Stomach (tissue), 9 donors: ENCODE data around the gene RAB6B. TPM values are rescaled to one million over a fixed set of nuclear protein-coding genes. Genes with fewer than 3 reads are reported as not detected.
A peak's percentile ranks its signal among the peaks of the same experiment; 100 is the strongest.

ENCODE experiments used
- DNase-seq, 2 donors: peaks; one replicate each; pipeline versions ENCODE4 v3.0.0 to v3.0.0-alpha.2; 2013 to 2019
- H3K27ac ChIP-seq, 5 donors: fragments of 200-600 bp in 4 of 5; sonication (generic) in 4 of 5; one replicate each; pipeline ENCODE4 v1.5.1; 2013 to 2019; ENCODE audit warnings: mild to moderate bottlenecking in 1 of 5, moderate library complexity in 1 of 5
- H3K27me3 ChIP-seq, 3 donors: fragments of 200-600 bp; sonication (generic); one replicate each; pipeline ENCODE4 v1.5.1; 2017 to 2019; ENCODE audit warnings: mixed run types in 1 of 3
- H3K36me3 ChIP-seq, 4 donors: fragments of 200-600 bp; sonication (generic); 1 replicate in 3 of 4; 2 replicates in 1 of 4; pipeline ENCODE4 v1.5.1; 2016 to 2019
- H3K4me1 ChIP-seq, 4 donors: fragments of 200-600 bp; sonication (generic); one replicate each; pipeline ENCODE4 v1.5.1; 2016 to 2019
- H3K4me3 ChIP-seq, 4 donors: fragments of 200-600 bp; sonication (generic) in 3 of 4; one replicate each; pipeline ENCODE4 v1.5.1; 2016 to 2019; ENCODE audit warnings: mild to moderate bottlenecking in 1 of 4
- H3K9me3 ChIP-seq, 4 donors: fragments of 200-600 bp; sonication (generic); one replicate each; pipeline ENCODE4 v1.5.1; 2016 to 2019
- CTCF ChIP-seq, 7 experiments: fragments of 450-650 bp in 4 of 7; fragments of 200-600 bp in 3 of 7; sonication (generic) in 3 of 7; IDR thresholded peaks; one replicate each; pipeline ENCODE4 v1.5.1; 2016 to 2019; ENCODE audit warnings: antibody characterized with exemption in 7 of 7, control low read depth in 2 of 7, mild to moderate bottlenecking in 1 of 7
- EP300 ChIP-seq: sonication (generic); formaldehyde crosslinking; IDR thresholded peaks from one replicate; pipeline ENCODE4 v1.6.1; 2017; ENCODE audit warnings: antibody characterized with exemption
- POLR2A ChIP-seq, 4 donors: fragments of 450-650 bp; IDR thresholded peaks; one replicate each; pipeline ENCODE4 v1.6.1; 2016; ENCODE audit warnings: antibody characterized with exemption in 4 of 4, control low read depth in 2 of 4, mild to moderate bottlenecking in 1 of 4, moderate library complexity in 1 of 4
- POLR2AphosphoS5 ChIP-seq, 3 donors: sonication (generic); formaldehyde crosslinking; IDR thresholded peaks; one replicate each; pipeline ENCODE4 v1.6.1; 2016; ENCODE audit warnings: antibody characterized with exemption in 3 of 3
- WGBS, 5 donors: extraction: QIAGEN DNeasy Blood & Tissue Kit in 3 of 5; methylation state at CpG; one replicate each; pipeline versions ENCODE4 v1.1.5 to v1.1.7; 2013 to 2018; 5-methylcytosine and 5-hydroxymethylcytosine counted together
- intact Hi-C: fragments of 100-400 bp; cut with DNase I; formaldehyde crosslinking; loops from one replicate; pipeline ENCODE4 v1.15.1; 2023; ENCODE audit warnings: low total_unique reads
- polyA plus RNA-seq, 3 donors: library from polyadenylated mRNA; stranded (reverse); fragments of 200-250 nt; gene quantifications; one replicate each; pipeline ENCODE4 v1.2.3, GENCODE V29; 2013
- total RNA-seq, 5 donors: library from RNA; depleted of rRNA; stranded (reverse); fragments of >200 nt; gene quantifications; one replicate each; pipeline versions ENCODE4 v1.1.0 to v1.2.3, GENCODE V29; 2014 to 2016
- donor health status: healthy with polysubstance abuse.
- donor health status: Bipolar disorder and iron deficiency.
- donor health status: healthy.

The RAB6B gene
- total and polyA plus RNA-seq, 8 donors = 0.58 to 7.5 (median 1.9) TPM

DNA sequence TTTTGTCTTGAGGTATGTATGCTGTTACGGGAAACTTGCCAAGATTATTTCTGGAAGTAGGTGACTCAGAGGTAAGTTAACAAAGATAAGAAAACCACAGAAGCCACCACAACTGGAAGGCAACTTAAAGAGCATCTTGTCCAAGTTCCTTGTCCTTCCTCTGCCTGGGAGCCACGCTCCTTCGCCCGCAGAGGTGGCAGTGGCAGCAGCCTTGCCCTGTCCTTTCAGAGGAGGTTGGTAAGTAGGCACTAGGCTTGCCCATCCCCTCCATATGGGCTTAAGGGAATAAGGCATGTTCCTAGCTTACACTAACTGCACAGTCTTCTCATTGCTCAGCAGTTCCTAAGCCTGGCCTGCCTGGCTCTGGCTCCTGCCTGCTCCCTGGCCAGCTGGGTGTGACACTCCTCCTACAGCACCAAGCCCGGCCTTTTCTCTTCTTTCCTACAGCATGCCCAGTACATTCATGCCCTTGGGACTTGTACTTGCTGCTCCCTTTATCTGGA is 48.0 kb upstream of the RAB6B start:
- no peak overlapping the region for H3K4me3 ChIP-seq
- H3K27me3 ChIP-seq = no peaks in the 10 kb centered on the region
- peaks cover 20 to 52% (median 35%) of the 10 kb centered on the region in 4 donors for H3K4me1 ChIP-seq
- H3K9me3 ChIP-seq = no peaks in the 10 kb centered on the region
- peak overlapping the region; percentile 65 to 75 (median 74) for H3K27ac ChIP-seq
- peak; percentile 50 to 88 for DNase-seq
- TF ChIP-seq EP300 (no peak), POLR2AphosphoS5 (IDR thresholded peaks at IDR 0.05) (peak in 2 of 3 donors; percentile 56 to 83)
- intact Hi-C loops = no loop called here
- H3K36me3 ChIP-seq = no peaks in the 10 kb centered on the region
- 27 to 37% (median 33%) methylated on average over 5 of the region's 5 CpGs for WGBS, 5 donors

GRCh38 chr3:133943031-133943535 is 47.4 kb upstream of the RAB6B start:
- no peak overlapping the region for H3K4me3 ChIP-seq
- peaks cover 20 to 52% (median 35%) of the 10 kb centered on the region in 4 donors for H3K4me1 ChIP-seq
- intact Hi-C loops = no loop called here
- no peaks in the 10 kb centered on the region for H3K9me3 ChIP-seq
- WGBS, 5 donors = 49 to 77% (median 59%) methylated on average over 2 of the region's 2 CpGs
- no peaks in the 10 kb centered on the region for H3K27me3 ChIP-seq
- TF ChIP-seq CTCF (IDR thresholded peaks at IDR 0.05) = no peak
- TF ChIP-seq POLR2A (IDR thresholded peaks at IDR 0.05) = no peak
- TF ChIP-seq POLR2AphosphoS5 (IDR thresholded peaks at IDR 0.05) = no peak
- no peak for TF ChIP-seq EP300
- H3K27ac ChIP-seq = peak overlapping the region in 3 of 5 donors; percentile 65 to 74 (median 74)
- no peaks in the 10 kb centered on the region for H3K36me3 ChIP-seq
- peak in 1 of 2 donors; percentile 19 for DNase-seq

DNA sequence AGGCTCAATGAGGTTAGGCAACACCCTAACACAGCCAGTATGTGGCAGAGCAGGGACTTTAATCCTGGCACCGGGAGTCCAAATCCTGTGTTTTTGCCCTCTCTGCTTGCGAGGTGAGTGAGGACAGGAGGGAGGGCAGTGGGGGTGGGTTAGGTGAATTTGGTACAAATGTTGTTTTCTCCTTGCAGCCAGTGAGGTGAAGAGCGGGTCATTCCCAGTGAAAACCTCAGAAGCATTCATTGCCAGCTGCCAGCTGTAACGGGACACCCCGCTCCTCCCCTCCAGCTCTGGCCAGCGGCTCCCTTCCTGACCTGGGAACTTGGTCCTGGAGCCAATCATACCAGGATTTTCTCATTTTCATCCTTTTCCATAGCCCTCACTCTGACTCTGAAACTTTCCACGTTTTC is 45.7 kb upstream of the RAB6B start:
- H3K36me3 ChIP-seq = no peaks in the 10 kb centered on the region
- intact Hi-C loops = no loop called here
- no peak overlapping the region for H3K4me3 ChIP-seq
- TF ChIP-seq CTCF (IDR thresholded peaks at IDR 0.05) (no peak), POLR2A (IDR thresholded peaks at IDR 0.05) (no peak), POLR2AphosphoS5 (IDR thresholded peaks at IDR 0.05) (no peak), EP300 (no peak)
- WGBS, 5 donors = 66 to 83% (median 74%) methylated on average over 7 of the region's 7 CpGs
- no peaks in the 10 kb centered on the region for H3K9me3 ChIP-seq
- peaks cover 20 to 53% (median 33%) of the 10 kb centered on the region in 4 donors for H3K4me1 ChIP-seq
- H3K27me3 ChIP-seq = no peaks in the 10 kb centered on the region
- peak in 1 of 2 donors; percentile 22 for DNase-seq
- no peak overlapping the region for H3K27ac ChIP-seq

- Histone ChIP-seq H3K4me1 (peaks cover 20 to 44% (median 28%) of the 10 kb centered on the region in 4 donors), H3K4me3 (no peak overlapping the region), H3K27ac (no peak overlapping the region), H3K9me3 (no peaks in the 10 kb centered on the region), H3K36me3 (no peaks in the 10 kb centered on the region), H3K27me3 (no peaks in the 10 kb centered on the region)
- TF ChIP-seq EP300 = no peak
- no peak for TF ChIP-seq CTCF (IDR thresholded peaks at IDR 0.05)
- TF ChIP-seq POLR2AphosphoS5 (IDR thresholded peaks at IDR 0.05) = no peak
- no peak for TF ChIP-seq POLR2A (IDR thresholded peaks at IDR 0.05)
- peak in 1 of 2 donors; percentile 20 for DNase-seq
- WGBS, 5 donors = 85 to 96% (median 88%) methylated on average over 10 of the region's 10 CpGs
- intact Hi-C loops = no loop called here
Observed at GRCh38 chr3:133940536-133940935, 44.9 kb upstream of the RAB6B start.

DNA sequence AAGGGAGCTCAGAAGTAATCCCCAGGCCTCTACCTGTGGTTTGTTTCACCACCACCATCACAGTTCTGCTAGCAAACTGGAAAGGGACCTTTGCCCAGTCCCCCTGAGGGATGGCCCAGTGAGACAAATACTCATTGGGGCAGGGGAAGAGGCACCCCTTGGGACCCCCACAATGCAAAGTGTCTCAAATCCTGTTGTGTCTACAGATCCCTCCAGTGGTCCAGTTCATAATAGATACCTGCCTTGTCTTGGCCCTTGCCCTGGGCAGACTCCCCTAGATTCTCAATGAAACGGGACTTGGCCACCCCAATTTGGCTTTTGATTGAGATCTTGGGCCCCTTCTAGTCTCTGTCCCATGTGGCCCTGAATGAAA is 43.8 kb upstream of the RAB6B start:
- Histone ChIP-seq H3K27ac (no peak overlapping the region), H3K4me3 (no peak overlapping the region), H3K27me3 (no peaks in the 10 kb centered on the region), H3K9me3 (no peaks in the 10 kb centered on the region), H3K4me1 (peaks cover 12 to 33% (median 18%) of the 10 kb centered on the region in 4 donors), H3K36me3 (no peaks in the 10 kb centered on the region)
- intact Hi-C loops = no loop called here
- TF ChIP-seq EP300 = no peak
- DNase-seq = peak in 1 of 2 donors; percentile 17
- WGBS, 5 donors = 69 to 94% (median 89%) methylated on average over 1 of the region's 1 CpG
